ENCODE data around the gene GUK1.

DNA sequence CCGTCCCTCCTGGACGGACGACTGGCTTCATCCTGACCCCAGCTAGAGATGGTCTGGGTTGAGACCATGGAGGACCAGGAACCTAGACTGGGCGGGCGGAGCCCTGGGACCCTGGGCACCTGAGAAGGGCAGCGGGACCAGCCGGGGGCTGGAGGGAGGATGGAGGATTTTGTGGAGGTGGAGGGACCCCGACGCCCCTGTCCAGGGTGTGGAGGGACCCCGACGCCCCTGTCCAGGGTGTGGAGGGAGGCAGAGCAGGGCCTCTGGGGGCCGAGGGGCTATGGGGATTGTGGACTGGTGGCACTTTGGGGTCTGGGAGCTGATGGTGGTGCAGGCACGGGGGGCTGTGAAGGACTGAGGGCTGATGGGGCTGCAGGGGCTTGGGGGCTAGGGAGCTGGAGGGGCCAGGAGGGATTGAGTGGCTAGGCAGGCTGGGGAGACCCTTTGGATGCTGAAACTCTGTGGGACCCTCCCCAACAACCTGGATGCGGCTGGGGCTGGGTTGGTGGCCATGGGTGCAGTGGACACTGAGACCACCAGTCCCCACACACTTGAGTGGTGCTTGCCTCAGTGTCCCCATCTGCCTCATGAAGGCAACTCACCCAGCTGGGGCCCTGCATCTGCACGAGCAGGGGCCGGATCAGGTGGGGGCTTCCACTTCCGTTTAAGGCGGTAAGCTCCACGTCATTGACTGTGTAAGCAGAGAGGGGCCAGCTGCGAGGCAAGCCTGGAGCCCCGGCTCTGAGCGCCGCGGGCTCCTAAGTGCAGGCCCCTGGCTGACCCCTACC lies 17.1 kb downstream of the GUK1 start:
- TF ChIP-seq TEAD4 (IDR thresholded peaks at IDR 0.05) (no peak), TAF1 (IDR thresholded peaks at IDR 0.05; ENCODE audit: low read depth) (no peak), TCF12 (IDR thresholded peaks at IDR 0.05; ENCODE audit: low read depth) (no peak), ZBTB7A (IDR thresholded peaks at IDR 0.05; ENCODE audit: low read depth) (no peak), RAD21 (IDR thresholded peaks at IDR 0.05; ENCODE audit: low read depth) (no peak), FOXM1 (IDR thresholded peaks at IDR 0.05; ENCODE audit: borderline replicate concordance, low read depth) (no peak), YY1 (IDR thresholded peaks at IDR 0.05; ENCODE audit: low read depth) (no peak), CREB1 (IDR thresholded peaks at IDR 0.05; ENCODE audit: low read depth) (no peak), EP300 (IDR thresholded peaks at IDR 0.05; ENCODE audit: borderline replicate concordance) (no peak)
- TF ChIP-seq, protein P1, sequence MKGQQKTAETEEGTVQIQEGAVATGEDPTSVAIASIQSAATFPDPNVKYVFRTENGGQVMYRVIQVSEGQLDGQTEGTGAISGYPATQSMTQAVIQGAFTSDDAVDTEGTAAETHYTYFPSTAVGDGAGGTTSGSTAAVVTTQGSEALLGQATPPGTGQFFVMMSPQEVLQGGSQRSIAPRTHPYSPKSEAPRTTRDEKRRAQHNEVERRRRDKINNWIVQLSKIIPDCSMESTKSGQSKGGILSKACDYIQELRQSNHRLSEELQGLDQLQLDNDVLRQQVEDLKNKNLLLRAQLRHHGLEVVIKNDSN (IDR thresholded peaks at IDR 0.05), result no peak
- TF ChIP-seq, protein P2, sequence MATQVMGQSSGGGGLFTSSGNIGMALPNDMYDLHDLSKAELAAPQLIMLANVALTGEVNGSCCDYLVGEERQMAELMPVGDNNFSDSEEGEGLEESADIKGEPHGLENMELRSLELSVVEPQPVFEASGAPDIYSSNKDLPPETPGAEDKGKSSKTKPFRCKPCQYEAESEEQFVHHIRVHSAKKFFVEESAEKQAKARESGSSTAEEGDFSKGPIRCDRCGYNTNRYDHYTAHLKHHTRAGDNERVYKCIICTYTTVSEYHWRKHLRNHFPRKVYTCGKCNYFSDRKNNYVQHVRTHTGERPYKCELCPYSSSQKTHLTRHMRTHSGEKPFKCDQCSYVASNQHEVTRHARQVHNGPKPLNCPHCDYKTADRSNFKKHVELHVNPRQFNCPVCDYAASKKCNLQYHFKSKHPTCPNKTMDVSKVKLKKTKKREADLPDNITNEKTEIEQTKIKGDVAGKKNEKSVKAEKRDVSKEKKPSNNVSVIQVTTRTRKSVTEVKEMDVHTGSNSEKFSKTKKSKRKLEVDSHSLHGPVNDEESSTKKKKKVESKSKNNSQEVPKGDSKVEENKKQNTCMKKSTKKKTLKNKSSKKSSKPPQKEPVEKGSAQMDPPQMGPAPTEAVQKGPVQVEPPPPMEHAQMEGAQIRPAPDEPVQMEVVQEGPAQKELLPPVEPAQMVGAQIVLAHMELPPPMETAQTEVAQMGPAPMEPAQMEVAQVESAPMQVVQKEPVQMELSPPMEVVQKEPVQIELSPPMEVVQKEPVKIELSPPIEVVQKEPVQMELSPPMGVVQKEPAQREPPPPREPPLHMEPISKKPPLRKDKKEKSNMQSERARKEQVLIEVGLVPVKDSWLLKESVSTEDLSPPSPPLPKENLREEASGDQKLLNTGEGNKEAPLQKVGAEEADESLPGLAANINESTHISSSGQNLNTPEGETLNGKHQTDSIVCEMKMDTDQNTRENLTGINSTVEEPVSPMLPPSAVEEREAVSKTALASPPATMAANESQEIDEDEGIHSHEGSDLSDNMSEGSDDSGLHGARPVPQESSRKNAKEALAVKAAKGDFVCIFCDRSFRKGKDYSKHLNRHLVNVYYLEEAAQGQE (IDR thresholded peaks at IDR 0.05; ENCODE audit: low read depth), result no peak
